Epithelial cell of alveolus of lung (primary cell): ENCODE data around the gene CFAP97. TPM values are rescaled to one million over a fixed set of nuclear protein-coding genes. Genes with fewer than 3 reads are reported as not detected.

Source experiments
- total RNA-seq: library from RNA; depleted of rRNA; stranded (reverse); fragments of >200 nt; gene quantifications from 2 replicates; pipeline ENCODE4 v1.2.1, GENCODE V29; 2015

The CFAP97 gene
- 28.5 and 31.5 TPM in 2 replicates for total RNA-seq

GRCh38 chr4:185203486-185204237 lies at the start of gene CFAP97:
Gene CFAP97, minus strand, starts transcription at chr4:185204000. Its CDS starts 12,804 bp downstream, at chr4:185191196.

GRCh38 chr4:185209031-185209851 lies 5.4 kb upstream of the CFAP97 start, which contains the start of gene SNX25:
Gene SNX25, plus strand, starts transcription at chr4:185209598. Its CDS starts 229 bp downstream, at chr4:185209827.

GRCh38 chr4:185142912-185143600 lies 60.7 kb downstream of the CFAP97 start, which contains the start of gene SLC25A4:
Gene SLC25A4, plus strand, starts transcription at chr4:185143266. Its CDS starts 107 bp downstream, at chr4:185143373.

Other genes starting within 250 kb of the CFAP97 start
- gene HELT, start 185.5 kb downstream of the CFAP97 start, total RNA-seq: not detected in 2 replicates
- 3.8 and 5.8 TPM in 2 replicates for gene SLC25A4, start 60.7 kb downstream of the CFAP97 start, total RNA-seq
- 7.9 and 9.3 TPM in 2 replicates for gene SNX25, start 5.6 kb upstream of the CFAP97 start, total RNA-seq
- 0.39 and 1.6 TPM in 2 replicates for gene LRP2BP, start 191.9 kb upstream of the CFAP97 start, total RNA-seq
- 5.9 and 13.7 TPM in 2 replicates for gene ANKRD37, start 192.8 kb upstream of the CFAP97 start, total RNA-seq
- gene UFSP2, start 222.0 kb upstream of the CFAP97 start, total RNA-seq: 21.3 and 28.3 TPM in 2 replicates